ENCODE results near the gene SUSD6. TPM values are rescaled to one million over a fixed set of nuclear protein-coding genes. Genes with fewer than 3 reads are reported as not detected.

Gene SUSD6
- total and polyA plus RNA-seq, 2 experiments from 2014 or later: 2.8 to 3.4 TPM

DNA sequence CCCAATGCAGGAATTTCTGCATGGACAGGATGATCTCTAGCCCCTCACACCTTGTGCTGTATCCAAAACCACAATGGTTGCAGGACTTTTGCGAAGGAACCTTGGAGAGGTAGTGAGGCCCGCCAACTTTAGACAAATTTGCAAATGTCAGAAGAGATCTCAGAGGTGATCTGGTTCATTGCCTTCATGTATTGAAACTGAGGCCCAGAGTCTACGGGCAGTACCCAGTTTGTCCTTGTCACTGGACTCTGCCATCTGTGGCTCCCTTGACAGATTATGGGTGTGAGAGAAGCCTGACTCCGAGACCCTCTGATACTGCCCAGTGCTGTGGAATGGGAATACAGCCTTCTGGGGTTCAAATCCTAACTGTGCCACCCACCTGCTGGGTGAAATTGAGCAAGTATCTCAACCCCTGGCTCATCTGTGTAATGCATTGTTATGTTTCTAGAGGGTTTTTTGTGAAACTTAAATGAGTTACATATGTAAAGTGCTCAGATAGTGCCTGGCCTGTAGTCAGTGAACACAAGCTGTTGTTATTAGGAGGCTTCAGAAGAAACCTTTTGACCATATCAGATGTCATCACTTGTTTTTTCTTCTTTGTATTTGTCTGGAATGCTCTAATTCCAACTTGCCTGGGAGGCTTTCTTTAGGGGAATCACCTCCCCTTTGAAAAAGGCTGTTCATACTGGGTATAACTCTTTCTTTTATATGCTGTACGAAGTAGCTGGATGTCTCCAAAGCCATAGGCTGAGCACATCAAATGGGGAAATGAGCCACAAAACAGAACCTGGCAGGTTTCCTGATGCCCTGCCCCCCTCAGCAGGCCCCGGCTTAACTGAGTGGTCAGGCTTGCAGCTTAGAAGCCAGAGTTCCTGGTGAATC lies 84.2 kb downstream of the SUSD6 start (continued):
- TF ChIP-seq, protein P1, sequence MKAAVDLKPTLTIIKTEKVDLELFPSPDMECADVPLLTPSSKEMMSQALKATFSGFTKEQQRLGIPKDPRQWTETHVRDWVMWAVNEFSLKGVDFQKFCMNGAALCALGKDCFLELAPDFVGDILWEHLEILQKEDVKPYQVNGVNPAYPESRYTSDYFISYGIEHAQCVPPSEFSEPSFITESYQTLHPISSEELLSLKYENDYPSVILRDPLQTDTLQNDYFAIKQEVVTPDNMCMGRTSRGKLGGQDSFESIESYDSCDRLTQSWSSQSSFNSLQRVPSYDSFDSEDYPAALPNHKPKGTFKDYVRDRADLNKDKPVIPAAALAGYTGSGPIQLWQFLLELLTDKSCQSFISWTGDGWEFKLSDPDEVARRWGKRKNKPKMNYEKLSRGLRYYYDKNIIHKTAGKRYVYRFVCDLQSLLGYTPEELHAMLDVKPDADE (IDR thresholded peaks at IDR 0.05): no peak
- no peak for TF ChIP-seq POLR2AphosphoS5 (IDR thresholded peaks at IDR 0.05; ENCODE audit: low read depth)
- TF ChIP-seq, protein P2, sequence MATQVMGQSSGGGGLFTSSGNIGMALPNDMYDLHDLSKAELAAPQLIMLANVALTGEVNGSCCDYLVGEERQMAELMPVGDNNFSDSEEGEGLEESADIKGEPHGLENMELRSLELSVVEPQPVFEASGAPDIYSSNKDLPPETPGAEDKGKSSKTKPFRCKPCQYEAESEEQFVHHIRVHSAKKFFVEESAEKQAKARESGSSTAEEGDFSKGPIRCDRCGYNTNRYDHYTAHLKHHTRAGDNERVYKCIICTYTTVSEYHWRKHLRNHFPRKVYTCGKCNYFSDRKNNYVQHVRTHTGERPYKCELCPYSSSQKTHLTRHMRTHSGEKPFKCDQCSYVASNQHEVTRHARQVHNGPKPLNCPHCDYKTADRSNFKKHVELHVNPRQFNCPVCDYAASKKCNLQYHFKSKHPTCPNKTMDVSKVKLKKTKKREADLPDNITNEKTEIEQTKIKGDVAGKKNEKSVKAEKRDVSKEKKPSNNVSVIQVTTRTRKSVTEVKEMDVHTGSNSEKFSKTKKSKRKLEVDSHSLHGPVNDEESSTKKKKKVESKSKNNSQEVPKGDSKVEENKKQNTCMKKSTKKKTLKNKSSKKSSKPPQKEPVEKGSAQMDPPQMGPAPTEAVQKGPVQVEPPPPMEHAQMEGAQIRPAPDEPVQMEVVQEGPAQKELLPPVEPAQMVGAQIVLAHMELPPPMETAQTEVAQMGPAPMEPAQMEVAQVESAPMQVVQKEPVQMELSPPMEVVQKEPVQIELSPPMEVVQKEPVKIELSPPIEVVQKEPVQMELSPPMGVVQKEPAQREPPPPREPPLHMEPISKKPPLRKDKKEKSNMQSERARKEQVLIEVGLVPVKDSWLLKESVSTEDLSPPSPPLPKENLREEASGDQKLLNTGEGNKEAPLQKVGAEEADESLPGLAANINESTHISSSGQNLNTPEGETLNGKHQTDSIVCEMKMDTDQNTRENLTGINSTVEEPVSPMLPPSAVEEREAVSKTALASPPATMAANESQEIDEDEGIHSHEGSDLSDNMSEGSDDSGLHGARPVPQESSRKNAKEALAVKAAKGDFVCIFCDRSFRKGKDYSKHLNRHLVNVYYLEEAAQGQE (IDR thresholded peaks at IDR 0.05; ENCODE audit: unreplicated experiment): no peak

DNA sequence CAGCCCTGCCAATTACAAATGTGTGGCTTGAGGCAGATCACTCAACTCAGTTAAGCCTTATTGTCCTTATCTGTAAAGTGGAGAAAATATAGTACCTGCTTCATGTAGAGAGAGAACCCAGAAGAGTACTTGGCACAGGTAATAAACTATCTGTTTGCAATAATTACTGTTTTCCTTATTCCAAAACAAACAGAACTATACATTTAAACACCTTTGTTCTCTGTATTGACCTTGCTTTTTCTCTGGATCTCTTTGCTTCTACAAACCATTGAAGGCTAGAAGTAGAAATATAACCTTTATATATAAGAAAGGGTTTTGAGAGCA lies 84.8 kb downstream of the SUSD6 start:
- H3K4me1 Mint-ChIP-seq: peaks cover 63% of the 10 kb centered on the region
- Histone ChIP-seq H3K36me3 (ENCODE audit: insufficient read depth) (no peaks in the 10 kb centered on the region), H3K27me3 (ENCODE audit: insufficient read depth) (no peaks in the 10 kb centered on the region), H3K4me3 (no peak overlapping the region), H3F3A (replicated peaks; ENCODE audit: low read depth) (no peaks in the 10 kb centered on the region), H3K9me2 (ENCODE audit: insufficient read depth) (no peaks in the 10 kb centered on the region), H4K20me1 (replicated peaks; ENCODE audit: insufficient read depth) (no peaks in the 10 kb centered on the region), H3K79me2 (replicated peaks; ENCODE audit: insufficient read depth) (no peaks in the 10 kb centered on the region), H3K4me1 (ENCODE audit: insufficient read depth) (peaks cover 32% of the 10 kb centered on the region), H3K4me2 (no peak overlapping the region), H3K27ac (ENCODE audit: low read depth) (no peak overlapping the region), H2AFZ (no peak overlapping the region)
- no peak overlapping the region for H3K4me3 Mint-ChIP-seq
- DNase-seq (ENCODE audit: low spot score) (no peak), ATAC-seq (no peak)
- H3K27me3 Mint-ChIP-seq (ENCODE audit: insufficient read depth, low read depth, poor library complexity): peaks cover 7% of the 10 kb centered on the region
- no peaks in the 10 kb centered on the region for H3K9me3 Mint-ChIP-seq
- H3K27ac Mint-ChIP-seq: no peak overlapping the region
- no peaks in the 10 kb centered on the region for H3K36me3 Mint-ChIP-seq (ENCODE audit: low read depth)
- TF ChIP-seq, protein P3, sequence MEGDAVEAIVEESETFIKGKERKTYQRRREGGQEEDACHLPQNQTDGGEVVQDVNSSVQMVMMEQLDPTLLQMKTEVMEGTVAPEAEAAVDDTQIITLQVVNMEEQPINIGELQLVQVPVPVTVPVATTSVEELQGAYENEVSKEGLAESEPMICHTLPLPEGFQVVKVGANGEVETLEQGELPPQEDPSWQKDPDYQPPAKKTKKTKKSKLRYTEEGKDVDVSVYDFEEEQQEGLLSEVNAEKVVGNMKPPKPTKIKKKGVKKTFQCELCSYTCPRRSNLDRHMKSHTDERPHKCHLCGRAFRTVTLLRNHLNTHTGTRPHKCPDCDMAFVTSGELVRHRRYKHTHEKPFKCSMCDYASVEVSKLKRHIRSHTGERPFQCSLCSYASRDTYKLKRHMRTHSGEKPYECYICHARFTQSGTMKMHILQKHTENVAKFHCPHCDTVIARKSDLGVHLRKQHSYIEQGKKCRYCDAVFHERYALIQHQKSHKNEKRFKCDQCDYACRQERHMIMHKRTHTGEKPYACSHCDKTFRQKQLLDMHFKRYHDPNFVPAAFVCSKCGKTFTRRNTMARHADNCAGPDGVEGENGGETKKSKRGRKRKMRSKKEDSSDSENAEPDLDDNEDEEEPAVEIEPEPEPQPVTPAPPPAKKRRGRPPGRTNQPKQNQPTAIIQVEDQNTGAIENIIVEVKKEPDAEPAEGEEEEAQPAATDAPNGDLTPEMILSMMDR (conservative IDR thresholded peaks at IDR 0.05; ENCODE audit: low read depth in 2 of 2): no peak
- TF ChIP-seq EZH2phosphoT487 (IDR thresholded peaks at IDR 0.05; ENCODE audit: unreplicated experiment) (no peak), NANOG (IDR thresholded peaks at IDR 0.05; ENCODE audit: borderline replicate concordance) (no peak)
- TF ChIP-seq, protein P1 (IDR thresholded peaks at IDR 0.05): no peak
- TF ChIP-seq, protein P2 (IDR thresholded peaks at IDR 0.05; ENCODE audit: unreplicated experiment): no peak

Data from GM23338 (cell line).